ENCODE measurements around the gene PALS2. TPM values are rescaled to one million over a fixed set of nuclear protein-coding genes. Genes with fewer than 3 reads are reported as not detected.

The PALS2 gene
- total RNA-seq (ENCODE audit: low replicate concordance): 48.0 and 131 TPM in 2 replicates

- peak within 1 kb of the TSS; percentile 80 for H3K4me3 ChIP-seq (ENCODE audit: low read depth, low read length)
- DNase-seq (ENCODE audit: low read depth): peak; percentile 62
- TF ChIP-seq CTCF (IDR thresholded peaks at IDR 0.05; ENCODE audit: insufficient read depth, low read length): no peak
Measured at GRCh38 chr7:24572997-24573553, at the start of gene PALS2. Gene PALS2, plus strand, starts transcription at chr7:24573452. Its CDS starts 50,216 bp downstream, at chr7:24623668.

- H3K4me3 ChIP-seq (ENCODE audit: low read depth, low read length): no peak overlapping the region
- no peak for TF ChIP-seq CTCF (IDR thresholded peaks at IDR 0.05; ENCODE audit: insufficient read depth, low read length)
- DNase-seq (ENCODE audit: low read depth): no peak
Measured at GRCh38 chr7:24531255-24531654, 42.0 kb upstream of the PALS2 start.

GRCh38 chr7:24536682-24537081, 36.6 kb upstream of the PALS2 start:
- no peak overlapping the region for H3K4me3 ChIP-seq (ENCODE audit: low read depth, low read length)
- DNase-seq (ENCODE audit: low read depth): no peak
- TF ChIP-seq CTCF (IDR thresholded peaks at IDR 0.05; ENCODE audit: insufficient read depth, low read length): no peak

GRCh38 chr7:24540956-24541355, 32.3 kb upstream of the PALS2 start:
- no peak overlapping the region for H3K4me3 ChIP-seq (ENCODE audit: low read depth, low read length)
- TF ChIP-seq CTCF (IDR thresholded peaks at IDR 0.05; ENCODE audit: insufficient read depth, low read length): no peak
- no peak for DNase-seq (ENCODE audit: low read depth)

GRCh38 chr7:24545215-24545614, 28.0 kb upstream of the PALS2 start:
- no peak overlapping the region for H3K4me3 ChIP-seq (ENCODE audit: low read depth, low read length)
- DNase-seq (ENCODE audit: low read depth): no peak
- TF ChIP-seq CTCF (IDR thresholded peaks at IDR 0.05; ENCODE audit: insufficient read depth, low read length): no peak

- no peak overlapping the region for H3K4me3 ChIP-seq (ENCODE audit: low read depth, low read length)
- DNase-seq (ENCODE audit: low read depth): no peak
Measured at GRCh38 chr7:24548390-24548789, 24.9 kb upstream of the PALS2 start.

More at GRCh38 chr7:24548390-24548789, 24.9 kb upstream of the PALS2 start:
- no peak for TF ChIP-seq CTCF (IDR thresholded peaks at IDR 0.05; ENCODE audit: insufficient read depth, low read length)

All from fibroblast of the aortic adventitia (primary cell).